Right lobe of liver (tissue), 6 donors: ENCODE measurements around the gene DCTN1. TPM values are rescaled to one million over a fixed set of nuclear protein-coding genes. Genes with fewer than 3 reads are reported as not detected.

Experiments
- ATAC-seq, 4 donors: fragments of 200-7000 bp; cut with Tn5 transposase; one replicate each; pipeline ENCODE4 v1.9.1; 2020; ENCODE audit warnings: mild to moderate bottlenecking in 4 of 4, moderate library complexity in 4 of 4
- DNase-seq, 3 donors: peaks; one replicate each; pipeline ENCODE4 v3.0.0-alpha.2; 2020
- H3K27ac ChIP-seq, 3 donors: fragments of 200-600 bp; one replicate each; pipeline ENCODE4 v1.8.0; 2022
- H3K27me3 ChIP-seq, 2 donors: fragments of 200-600 bp; one replicate each; pipeline ENCODE4 v1.8.0; 2022
- H3K36me3 ChIP-seq, 4 donors: fragments of 200-600 bp; sonication (generic) in 1 of 4; one replicate each; pipeline versions ENCODE4 v1.5.1 to v1.8.0; 2017 to 2022; ENCODE audit warnings: control low read depth in 1 of 4
- H3K4me1 ChIP-seq, 4 donors: fragments of 200-600 bp; sonication (generic) in 1 of 4; one replicate each; pipeline versions ENCODE4 v1.5.1 to v1.8.0; 2017 to 2022; ENCODE audit warnings: control low read depth in 1 of 4
- H3K4me3 ChIP-seq, 3 donors: fragments of 200-600 bp; one replicate each; pipeline ENCODE4 v1.8.0; 2022
- H3K9me3 ChIP-seq, 4 donors: fragments of 200-600 bp; sonication (generic) in 1 of 4; one replicate each; pipeline versions ENCODE4 v1.5.1 to v1.8.0; 2017 to 2022; ENCODE audit warnings: control low read depth in 1 of 4
- POLR2A ChIP-seq: fragments of 450-650 bp; IDR thresholded peaks from one replicate; pipeline ENCODE4 v1.6.1; 2017; ENCODE audit warnings: antibody characterized with exemption, mild to moderate bottlenecking
- WGBS: methylation state at CpG from one replicate; pipeline ENCODE4 v1.1.6; 2018; ENCODE audit warnings: low coverage, low lambda C conversion rate; ENCODE audit not compliant: insufficient coverage; ENCODE audit errors: missing lambda C conversion rate; 5-methylcytosine and 5-hydroxymethylcytosine counted together
- intact Hi-C, 2 donors: fragments of 100-400 bp; cut with DNase I; formaldehyde crosslinking; loops; one replicate each; pipeline versions ENCODE4 v1.11.2 to v1.14.1; 2022
- total RNA-seq, 6 experiments: library from RNA; depleted of rRNA in 2 of 6; stranded (reverse); fragments of >200 nt in 2 of 6; fragmentation: NEBNext Ultra II Directional in 3 of 6; extraction: Animal tissue kit (Norgen Biotek cat#: 25700) in 3 of 6; gene quantifications; one replicate each; pipeline versions ENCODE4 v1.1.0 to v1.2.4, GENCODE V29; 2016 to 2023
- TF ChIP-seq, protein P1 (sequence below), 4 donors: fragments of 200-600 bp in 3 of 4; fragments of 450-650 bp in 1 of 4; IDR thresholded peaks; one replicate each; pipeline versions ENCODE4 v1.5.1 to v1.8.0; 2016 to 2022; ENCODE audit warnings: antibody characterized with exemption in 4 of 4, mild to moderate bottlenecking in 2 of 4
- donor health status: DM: no; HTN: yes; CAD: no.
- donor health status: DM: no; HTN: no; CAD: no.
- donor health status: DM: no; HTN: no; CAD: no.
- donor health status: DM: no; HTN: yes; CAD: no.
- donor health status: DM: no; HTN: yes; CAD: no.

The DCTN1 gene
- total RNA-seq, 6 experiments from 2014 or later: 33.7 to 47.9 (median 37.3) TPM

DNA sequence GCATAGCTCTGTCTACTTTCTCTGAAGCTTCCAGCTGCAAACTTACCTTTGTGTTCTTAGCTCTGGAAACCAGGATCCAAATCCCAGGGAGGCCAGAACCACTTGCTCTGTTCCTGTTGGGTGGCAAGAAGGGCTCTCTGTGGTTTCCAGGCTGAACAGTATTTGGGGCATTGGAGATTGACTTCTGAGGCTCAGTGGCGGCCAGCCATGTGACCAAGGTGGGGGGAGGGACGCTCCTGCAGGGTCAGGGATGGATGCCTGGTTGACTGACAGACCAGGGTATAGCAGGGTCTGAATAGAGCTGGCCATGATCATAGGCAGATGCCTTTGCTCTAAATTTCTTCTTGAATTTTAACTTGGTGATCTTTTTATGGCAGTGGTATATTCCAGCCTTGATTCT, 52.0 kb downstream of the DCTN1 start:
- ATAC-seq: no peak
- intact Hi-C loops: no loop called here
- Histone ChIP-seq H3K9me3 (no peaks in the 10 kb centered on the region), H3K27ac (no peak overlapping the region), H3K4me1 (no peaks in the 10 kb centered on the region), H3K27me3 (no peaks in the 10 kb centered on the region), H3K4me3 (no peak overlapping the region), H3K36me3 (no peaks in the 10 kb centered on the region)
- DNase-seq: no peak
- TF ChIP-seq, protein P1, sequence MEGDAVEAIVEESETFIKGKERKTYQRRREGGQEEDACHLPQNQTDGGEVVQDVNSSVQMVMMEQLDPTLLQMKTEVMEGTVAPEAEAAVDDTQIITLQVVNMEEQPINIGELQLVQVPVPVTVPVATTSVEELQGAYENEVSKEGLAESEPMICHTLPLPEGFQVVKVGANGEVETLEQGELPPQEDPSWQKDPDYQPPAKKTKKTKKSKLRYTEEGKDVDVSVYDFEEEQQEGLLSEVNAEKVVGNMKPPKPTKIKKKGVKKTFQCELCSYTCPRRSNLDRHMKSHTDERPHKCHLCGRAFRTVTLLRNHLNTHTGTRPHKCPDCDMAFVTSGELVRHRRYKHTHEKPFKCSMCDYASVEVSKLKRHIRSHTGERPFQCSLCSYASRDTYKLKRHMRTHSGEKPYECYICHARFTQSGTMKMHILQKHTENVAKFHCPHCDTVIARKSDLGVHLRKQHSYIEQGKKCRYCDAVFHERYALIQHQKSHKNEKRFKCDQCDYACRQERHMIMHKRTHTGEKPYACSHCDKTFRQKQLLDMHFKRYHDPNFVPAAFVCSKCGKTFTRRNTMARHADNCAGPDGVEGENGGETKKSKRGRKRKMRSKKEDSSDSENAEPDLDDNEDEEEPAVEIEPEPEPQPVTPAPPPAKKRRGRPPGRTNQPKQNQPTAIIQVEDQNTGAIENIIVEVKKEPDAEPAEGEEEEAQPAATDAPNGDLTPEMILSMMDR (IDR thresholded peaks at IDR 0.05): no peak
- TF ChIP-seq POLR2A: no peak
- WGBS: no CpG with 5 or more reads among the region's 2 CpGs

- Histone ChIP-seq H3K4me1 (no peaks in the 10 kb centered on the region), H3K36me3 (no peaks in the 10 kb centered on the region), H3K27me3 (no peaks in the 10 kb centered on the region), H3K4me3 (no peak overlapping the region), H3K9me3 (no peaks in the 10 kb centered on the region), H3K27ac (no peak overlapping the region)
- intact Hi-C loops: no loop called here
- no peak for TF ChIP-seq POLR2A
- TF ChIP-seq, protein P1 (IDR thresholded peaks at IDR 0.05): no peak
- ATAC-seq (no peak), DNase-seq (no peak)
- 50% methylated on average over 1 of the region's 1 CpG for WGBS
Measured at GRCh38 chr2:74327627-74328026, 52.5 kb downstream of the DCTN1 start.

GRCh38 chr2:74327199-74327598, 52.9 kb downstream of the DCTN1 start:
- Histone ChIP-seq H3K9me3 (no peaks in the 10 kb centered on the region), H3K27ac (no peak overlapping the region), H3K27me3 (no peaks in the 10 kb centered on the region), H3K36me3 (no peaks in the 10 kb centered on the region), H3K4me1 (no peaks in the 10 kb centered on the region), H3K4me3 (no peak overlapping the region)
- DNase-seq: no peak
- TF ChIP-seq, protein P1 (IDR thresholded peaks at IDR 0.05): no peak
- TF ChIP-seq POLR2A: no peak
- WGBS: 70% methylated on average over 5 of the region's 5 CpGs
- intact Hi-C loops: no loop called here
- ATAC-seq: no peak

DNA sequence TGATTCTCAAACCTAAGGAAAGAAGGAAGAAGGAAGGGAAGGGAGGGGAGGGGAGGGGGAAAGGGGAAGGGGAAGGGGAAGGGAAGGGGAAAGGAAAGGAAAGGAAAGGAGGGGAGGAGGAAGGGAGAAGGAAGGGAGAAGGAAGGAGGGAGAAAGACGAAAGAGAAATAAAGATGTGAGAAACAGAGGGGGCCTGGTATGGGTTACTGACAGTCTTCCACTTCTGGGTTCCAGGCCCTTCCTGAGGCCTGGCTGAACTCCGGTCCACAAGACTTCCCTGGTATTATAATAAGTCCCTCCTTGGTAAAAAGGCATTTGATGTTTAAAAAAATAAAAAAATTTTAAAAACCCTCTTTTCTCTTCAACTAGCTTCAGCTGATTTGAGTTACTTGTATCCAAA, 54.3 kb downstream of the DCTN1 start:
- DNase-seq: no peak
- 86% methylated on average over 1 of the region's 2 CpGs for WGBS
- intact Hi-C loops: no loop called here
- no peak for ATAC-seq
- Histone ChIP-seq H3K27ac (no peak overlapping the region), H3K4me3 (no peak overlapping the region), H3K4me1 (no peaks in the 10 kb centered on the region), H3K36me3 (no peaks in the 10 kb centered on the region), H3K9me3 (no peaks in the 10 kb centered on the region), H3K27me3 (no peaks in the 10 kb centered on the region)
- no peak for TF ChIP-seq POLR2A
- TF ChIP-seq, protein P1 (IDR thresholded peaks at IDR 0.05): no peak

DNA sequence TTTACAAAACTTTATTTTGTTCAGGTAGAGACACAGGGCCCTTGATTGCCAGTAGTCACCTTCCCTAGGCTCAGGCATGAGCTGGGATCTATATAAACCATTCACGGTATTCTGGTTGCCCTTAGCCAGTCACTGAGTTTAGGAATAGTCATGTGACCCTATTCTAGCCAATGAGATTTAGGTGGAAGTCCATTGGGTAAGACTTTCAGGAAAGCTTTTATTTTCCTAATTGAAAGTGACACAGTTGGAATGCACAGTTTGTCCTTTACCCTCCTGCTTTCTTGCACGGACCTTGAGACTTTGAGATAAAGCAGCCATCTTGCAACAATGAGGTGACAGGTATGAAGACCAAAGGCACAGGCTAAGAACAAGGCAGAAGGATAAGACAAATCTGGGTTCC, 58.4 kb downstream of the DCTN1 start:
- DNase-seq (no peak), ATAC-seq (no peak)
- Histone ChIP-seq H3K9me3 (no peaks in the 10 kb centered on the region), H3K27me3 (no peaks in the 10 kb centered on the region), H3K36me3 (no peaks in the 10 kb centered on the region), H3K27ac (no peak overlapping the region), H3K4me1 (peaks cover 0 to 5% (median 0%) of the 10 kb centered on the region in 4 donors), H3K4me3 (no peak overlapping the region)
- TF ChIP-seq POLR2A: no peak
- TF ChIP-seq, protein P1 (IDR thresholded peaks at IDR 0.05): no peak
- intact Hi-C loops: no loop called here
- WGBS: 100% methylated on average over 1 of the region's 2 CpGs
